H1 (cell line): Measurements from ENCODE around the gene ALDH3A1. TPM values are rescaled to one million over a fixed set of nuclear protein-coding genes. Genes with fewer than 3 reads are reported as not detected.

ENCODE experiments used
- KDM1A ChIP-seq: fragments of 200-600, 300-600 bp; sonication (generic); IDR thresholded peaks from 2 replicates; pipeline ENCODE4 v1.7.1; 2016; ENCODE audit warnings: mild to moderate bottlenecking, low read length, borderline replicate concordance
- KDM5A ChIP-seq: fragments of 200-600 bp; IDR thresholded peaks from 2 replicates; pipeline ENCODE4 v1.7.1; 2012; ENCODE audit warnings: mild to moderate bottlenecking, low read length, inconsistent platforms, mixed read lengths
- SP4 ChIP-seq: IDR thresholded peaks from 2 replicates; pipeline ENCODE4 v1.6.1; 2012; ENCODE audit warnings: low read length, inconsistent platforms
- polyA plus RNA-seq, 7 experiments: library from polyadenylated mRNA; depleted of rRNA in 3 of 7; stranded (reverse) in 5 of 7; unstranded in 2 of 7; fragments of >200 nt in 5 of 7; fragments of 200-250 nt in 2 of 7; gene quantifications; 1 replicate in 5 of 7; 2 replicates in 1 of 7; 4 replicates in 1 of 7; pipeline versions ENCODE4 v1.2.1 to v1.2.3, GENCODE V29; 2011 to 2013; ENCODE audit warnings: missing spikeins in 2 of 7, mixed read lengths in 2 of 7
- total RNA-seq: library from RNA; stranded (reverse); fragmentation: NEBNext Ultra II Directional; extraction: Animal tissue kit (Norgen Biotek cat#: 25700); gene quantifications from 2 replicates; pipeline ENCODE4 v1.2.1, GENCODE V29; 2021

The ALDH3A1 gene
- total and polyA plus RNA-seq, 2 of the 8 experiments (the other 6 are each of a cell fraction or from before 2014, with no cell fraction given), result 0.37 to 1.4 TPM

DNA sequence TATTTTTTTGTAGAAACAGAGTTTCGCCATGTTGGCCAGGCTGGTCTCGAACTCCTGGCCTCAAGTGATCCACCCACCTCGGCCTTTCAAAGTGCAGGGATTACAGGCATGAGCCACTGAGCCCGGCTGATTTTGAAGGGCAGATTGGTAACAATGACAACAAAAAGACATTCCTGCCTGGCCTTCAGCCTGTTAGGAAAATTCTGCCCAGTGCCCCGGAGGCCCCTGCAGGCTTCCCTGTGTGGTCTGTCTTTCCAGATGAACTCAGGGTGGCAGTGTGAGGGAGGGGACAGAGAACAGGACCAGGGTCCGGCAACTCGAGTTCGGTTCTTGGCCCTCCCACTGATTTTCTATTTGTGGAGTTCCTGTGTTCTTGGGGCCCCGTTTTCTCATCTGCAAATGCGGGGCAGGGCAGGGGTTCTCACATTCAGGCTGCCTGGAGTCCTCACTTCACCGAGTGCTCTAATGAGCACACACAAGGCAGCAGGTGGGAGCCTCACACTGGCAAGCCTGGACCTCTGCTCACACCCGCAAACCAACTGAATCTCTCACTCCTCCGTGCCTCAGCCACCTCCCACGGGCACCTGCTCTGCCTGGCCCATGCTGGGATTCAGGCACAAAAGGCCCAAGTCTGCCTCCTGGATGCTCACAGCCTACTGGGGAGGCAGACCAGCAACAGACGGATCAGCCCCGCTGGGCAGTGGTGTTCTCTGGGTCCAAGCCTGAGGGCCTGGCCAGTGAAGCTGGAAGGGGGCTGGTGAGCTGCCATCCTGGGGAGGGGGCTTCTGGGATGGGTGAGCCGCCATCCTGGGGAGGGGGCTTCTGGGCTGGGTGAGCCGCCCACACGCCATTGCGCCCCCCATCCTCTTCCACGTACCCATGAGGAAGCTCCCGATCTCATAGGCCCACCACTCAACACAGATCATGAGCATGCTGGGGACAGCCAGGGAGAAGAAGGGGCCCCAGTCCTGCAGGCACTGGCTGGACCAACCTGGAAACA, 42.0 kb downstream of the ALDH3A1 start (continued):
- TF ChIP-seq KDM1A (no peak), SP4 (no peak), KDM5A (no peak)
